Effector CD4-positive, alpha-beta T cell (primary cell): ENCODE measurements around the gene ZNF157.

Experiments used
- DNase-seq: peaks from one replicate; pipeline ENCODE4 v3.0.0-alpha.2; 2020

The ZNF157 gene

DNA sequence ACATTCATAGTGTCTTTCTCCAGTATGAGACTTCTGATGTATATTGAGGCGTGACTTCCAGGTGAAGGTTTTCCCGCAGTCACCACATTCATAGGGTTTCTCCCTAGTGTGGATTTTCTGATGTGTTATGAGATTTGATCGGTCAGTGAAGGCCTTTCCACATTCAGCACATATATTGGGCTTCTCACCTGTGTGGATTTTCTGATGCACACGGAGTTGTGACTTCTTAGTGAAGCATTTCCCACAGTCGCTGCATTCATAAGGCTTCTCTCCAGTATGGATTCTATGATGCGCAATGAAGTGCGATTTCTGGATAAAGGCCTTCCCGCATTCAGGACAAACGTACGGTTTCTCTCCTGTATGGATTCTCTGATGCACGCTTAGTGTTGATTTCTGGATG lies 77.2 kb downstream of the ZNF157 start:
- no peak for DNase-seq

DNA sequence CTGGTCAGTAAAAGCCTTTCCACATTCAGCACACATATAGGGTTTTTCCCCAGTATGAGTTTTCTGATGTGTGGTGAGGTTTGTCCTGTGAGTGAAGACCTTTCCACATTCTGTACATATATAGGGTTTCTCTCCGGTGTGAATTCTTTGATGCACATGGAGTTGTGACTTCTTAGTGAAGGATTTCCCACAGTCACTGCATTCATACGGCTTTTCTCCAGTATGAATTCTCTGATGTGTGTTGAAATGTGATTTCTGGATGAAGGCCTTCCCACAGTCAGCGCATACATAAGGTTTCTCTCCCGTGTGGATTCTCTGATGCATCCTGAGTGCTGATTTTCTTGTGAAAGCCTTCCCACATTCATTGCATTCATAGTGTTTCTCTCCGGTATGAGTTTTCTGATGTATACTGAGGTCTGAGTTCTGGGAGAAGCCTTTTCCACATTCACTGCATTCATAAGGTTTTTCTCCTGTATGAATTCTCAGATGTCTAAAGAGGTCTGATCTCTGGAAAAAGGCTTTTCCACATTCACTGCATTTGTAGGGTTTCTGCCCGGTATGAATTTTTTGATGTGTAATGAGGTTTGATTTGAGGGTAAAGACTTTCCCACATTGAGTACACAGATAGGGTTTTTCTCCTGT lies 77.9 kb downstream of the ZNF157 start:
- DNase-seq: no peak

DNA sequence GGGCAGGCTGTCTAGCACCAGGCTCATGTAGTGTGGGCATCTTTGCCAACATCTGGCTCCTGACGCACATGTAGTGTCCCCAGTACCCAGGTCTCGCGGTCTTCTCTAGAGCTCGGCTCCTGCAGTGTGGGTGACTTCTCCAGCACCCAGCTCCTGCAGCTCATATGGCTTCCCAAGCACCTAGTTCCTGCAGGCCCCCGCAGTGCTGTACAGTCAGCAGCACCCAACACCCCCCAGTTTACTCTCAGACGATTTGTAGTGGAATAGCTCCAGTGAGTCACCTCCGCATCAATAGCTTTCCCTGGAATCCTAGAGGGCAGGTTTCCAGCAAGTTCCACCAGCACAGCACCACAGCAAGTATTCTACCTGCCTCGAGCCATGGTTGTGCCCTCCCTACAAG lies 81.7 kb downstream of the ZNF157 start:
- no peak for DNase-seq

GRCh38 chrX:47456080-47456479 lies 85.7 kb downstream of the ZNF157 start:
- DNase-seq: no peak

- no peak for DNase-seq
Measured at GRCh38 chrX:47458528-47458927, 88.2 kb downstream of the ZNF157 start.

GRCh38 chrX:47460561-47460960 lies 90.2 kb downstream of the ZNF157 start:
- no peak for DNase-seq
